Measurements from ENCODE around the gene EMILIN2. TPM values are rescaled to one million over a fixed set of nuclear protein-coding genes. Genes with fewer than 3 reads are reported as not detected.
"Not testable (repeated sequence)": the region's sequence is repeated elsewhere in the genome, so short reads cannot be mapped to it uniquely, and the experiment has no call there.

EMILIN2 gene
- total RNA-seq, 1 experiment from 2014 or later = 11.7 TPM

DNA sequence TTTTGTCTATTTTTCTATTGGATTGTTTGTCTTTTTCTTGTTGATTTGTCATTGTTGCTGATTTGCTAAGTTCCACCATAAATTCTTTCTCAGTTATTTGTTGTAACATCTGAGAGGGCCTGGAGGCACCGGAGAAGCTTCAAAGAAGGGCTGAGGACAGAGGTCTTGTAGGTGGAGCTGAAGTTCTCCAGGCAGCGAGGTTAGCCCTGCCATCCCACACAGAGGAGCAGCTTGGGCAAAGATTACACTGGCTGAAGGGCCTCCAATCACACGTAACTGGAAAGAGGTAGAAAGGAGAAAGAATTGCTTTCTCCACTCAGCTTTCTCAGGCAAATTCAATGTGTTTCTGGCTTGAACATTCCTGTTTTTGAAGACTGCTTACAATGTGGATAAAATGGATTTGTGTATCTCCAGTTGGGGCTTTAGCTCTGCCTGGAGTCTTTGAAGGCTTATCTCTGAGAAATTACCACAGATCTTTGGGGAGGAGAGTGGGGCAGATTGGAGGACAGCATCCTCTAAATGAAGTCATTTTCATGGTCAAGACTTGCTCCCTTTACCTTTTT lies 21.1 kb upstream of the EMILIN2 start:
- no peak overlapping the region for H3K27ac Mint-ChIP-seq
- no peak for TF ChIP-seq NR1H2 (CRISPR knock-in tag; IDR thresholded peaks at IDR 0.05)
- TF ChIP-seq ZNF317 (CRISPR knock-in tag; IDR thresholded peaks at IDR 0.05; ENCODE audit: borderline replicate concordance, low read depth) = no peak
- TF ChIP-seq TEAD4 (CRISPR knock-in tag; IDR thresholded peaks at IDR 0.05) = no peak
- TF ChIP-seq, protein P1, sequence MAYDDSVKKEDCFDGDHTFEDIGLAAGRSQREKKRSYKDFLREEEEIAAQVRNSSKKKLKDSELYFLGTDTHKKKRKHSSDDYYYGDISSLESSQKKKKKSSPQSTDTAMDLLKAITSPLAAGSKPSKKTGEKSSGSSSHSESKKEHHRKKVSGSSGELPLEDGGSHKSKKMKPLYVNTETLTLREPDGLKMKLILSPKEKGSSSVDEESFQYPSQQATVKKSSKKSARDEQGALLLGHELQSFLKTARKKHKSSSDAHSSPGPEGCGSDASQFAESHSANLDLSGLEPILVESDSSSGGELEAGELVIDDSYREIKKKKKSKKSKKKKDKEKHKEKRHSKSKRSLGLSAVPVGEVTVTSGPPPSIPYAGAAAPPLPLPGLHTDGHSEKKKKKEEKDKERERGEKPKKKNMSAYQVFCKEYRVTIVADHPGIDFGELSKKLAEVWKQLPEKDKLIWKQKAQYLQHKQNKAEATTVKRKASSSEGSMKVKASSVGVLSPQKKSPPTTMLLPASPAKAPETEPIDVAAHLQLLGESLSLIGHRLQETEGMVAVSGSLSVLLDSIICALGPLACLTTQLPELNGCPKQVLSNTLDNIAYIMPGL (CRISPR knock-in tag; IDR thresholded peaks at IDR 0.05) = no peak
- TF ChIP-seq PRRX2 (CRISPR knock-in tag; IDR thresholded peaks at IDR 0.05) = no peak
- no peak for TF ChIP-seq CREM (CRISPR knock-in tag; IDR thresholded peaks at IDR 0.05)
- TF ChIP-seq, protein P2, sequence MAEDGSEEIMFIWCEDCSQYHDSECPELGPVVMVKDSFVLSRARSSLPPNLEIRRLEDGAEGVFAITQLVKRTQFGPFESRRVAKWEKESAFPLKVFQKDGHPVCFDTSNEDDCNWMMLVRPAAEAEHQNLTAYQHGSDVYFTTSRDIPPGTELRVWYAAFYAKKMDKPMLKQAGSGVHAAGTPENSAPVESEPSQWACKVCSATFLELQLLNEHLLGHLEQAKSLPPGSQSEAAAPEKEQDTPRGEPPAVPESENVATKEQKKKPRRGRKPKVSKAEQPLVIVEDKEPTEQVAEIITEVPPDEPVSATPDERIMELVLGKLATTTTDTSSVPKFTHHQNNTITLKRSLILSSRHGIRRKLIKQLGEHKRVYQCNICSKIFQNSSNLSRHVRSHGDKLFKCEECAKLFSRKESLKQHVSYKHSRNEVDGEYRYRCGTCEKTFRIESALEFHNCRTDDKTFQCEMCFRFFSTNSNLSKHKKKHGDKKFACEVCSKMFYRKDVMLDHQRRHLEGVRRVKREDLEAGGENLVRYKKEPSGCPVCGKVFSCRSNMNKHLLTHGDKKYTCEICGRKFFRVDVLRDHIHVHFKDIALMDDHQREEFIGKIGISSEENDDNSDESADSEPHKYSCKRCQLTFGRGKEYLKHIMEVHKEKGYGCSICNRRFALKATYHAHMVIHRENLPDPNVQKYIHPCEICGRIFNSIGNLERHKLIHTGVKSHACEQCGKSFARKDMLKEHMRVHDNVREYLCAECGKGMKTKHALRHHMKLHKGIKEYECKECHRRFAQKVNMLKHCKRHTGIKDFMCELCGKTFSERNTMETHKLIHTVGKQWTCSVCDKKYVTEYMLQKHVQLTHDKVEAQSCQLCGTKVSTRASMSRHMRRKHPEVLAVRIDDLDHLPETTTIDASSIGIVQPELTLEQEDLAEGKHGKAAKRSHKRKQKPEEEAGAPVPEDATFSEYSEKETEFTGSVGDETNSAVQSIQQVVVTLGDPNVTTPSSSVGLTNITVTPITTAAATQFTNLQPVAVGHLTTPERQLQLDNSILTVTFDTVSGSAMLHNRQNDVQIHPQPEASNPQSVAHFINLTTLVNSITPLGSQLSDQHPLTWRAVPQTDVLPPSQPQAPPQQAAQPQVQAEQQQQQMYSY (CRISPR knock-in tag; IDR thresholded peaks at IDR 0.05) = no peak
- no peak for TF ChIP-seq ZNF416 (CRISPR knock-in tag; IDR thresholded peaks at IDR 0.05)
- TF ChIP-seq, protein P3, sequence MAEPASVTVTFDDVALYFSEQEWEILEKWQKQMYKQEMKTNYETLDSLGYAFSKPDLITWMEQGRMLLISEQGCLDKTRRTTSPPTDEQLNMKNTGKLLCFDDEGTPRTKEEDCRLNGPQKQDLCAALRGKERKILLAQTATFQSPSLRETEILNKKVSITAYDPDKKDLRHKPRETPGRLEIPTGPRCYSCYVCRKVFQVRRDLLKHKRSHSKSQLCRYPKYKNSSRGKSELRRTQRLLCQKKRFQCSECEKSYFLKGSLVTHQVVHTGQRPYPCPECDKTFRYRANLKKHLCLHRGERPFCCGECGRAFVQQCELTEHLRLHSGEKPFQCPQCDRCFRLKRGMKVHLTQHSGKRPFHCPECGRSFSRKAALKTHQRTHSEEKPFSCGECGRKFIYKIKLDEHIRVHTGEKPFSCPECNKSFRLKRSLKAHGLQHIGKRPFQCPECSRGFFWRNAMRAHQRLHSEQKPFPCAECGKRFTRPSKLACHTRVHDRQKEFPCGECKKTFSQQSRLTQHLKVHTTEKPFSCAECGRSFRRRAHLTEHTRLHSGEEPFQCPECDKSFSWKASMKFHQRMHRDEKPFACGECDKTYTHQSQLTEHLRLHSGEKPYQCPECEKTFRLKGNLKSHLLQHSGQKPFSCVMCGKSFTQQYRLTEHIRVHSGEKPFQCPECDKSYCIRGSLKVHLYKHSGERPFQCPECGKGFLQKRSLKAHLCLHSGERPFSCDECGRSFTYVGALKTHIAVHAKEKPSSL (CRISPR knock-in tag; conservative IDR thresholded peaks at IDR 0.05) = no peak
- TF ChIP-seq EMX1 (CRISPR knock-in tag; IDR thresholded peaks at IDR 0.05) = no peak
- ChIA-PET CTCF (no interaction called here), POLR2A (no interaction called here)
- H3K4me1 Mint-ChIP-seq = peaks cover 7% of the 10 kb centered on the region
- peaks cover 4% of the 10 kb centered on the region for H3K9me3 Mint-ChIP-seq
- ATAC-seq = no peak
- DNase-seq (ENCODE audit: low spot score) = no peak
- H3K4me3 Mint-ChIP-seq = no peak overlapping the region
- H3K27me3 Mint-ChIP-seq (ENCODE audit: low read depth) = no peaks in the 10 kb centered on the region
- no peaks in the 10 kb centered on the region for H3K36me3 Mint-ChIP-seq

DNA sequence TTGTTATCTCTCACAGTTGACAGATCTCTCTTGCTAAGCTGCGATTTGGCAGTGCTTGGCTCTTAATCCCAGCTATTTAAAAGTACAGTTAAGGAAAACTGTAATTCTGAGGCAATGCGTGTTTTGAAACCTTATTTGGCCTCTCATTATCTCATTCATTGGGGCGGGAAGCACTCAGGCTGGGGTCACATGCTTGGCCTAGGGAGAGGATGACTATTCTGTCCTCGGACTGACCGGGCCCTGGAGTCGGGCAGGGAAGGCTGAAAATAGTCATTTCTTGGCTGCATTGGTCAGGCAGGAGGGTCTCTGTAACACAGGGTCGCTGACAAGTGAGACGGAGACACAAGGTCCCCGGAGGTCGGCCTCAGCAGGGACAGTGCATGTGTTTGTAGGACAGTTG lies 20.2 kb upstream of the EMILIN2 start:
- Mint-ChIP-seq H3K27ac (peak overlapping the region; percentile 8; the same call in 1 of the 2 replicates), H3K27me3 (ENCODE audit: low read depth) (no peaks in the 10 kb centered on the region), H3K4me1 (peaks cover 7% of the 10 kb centered on the region)

DNA sequence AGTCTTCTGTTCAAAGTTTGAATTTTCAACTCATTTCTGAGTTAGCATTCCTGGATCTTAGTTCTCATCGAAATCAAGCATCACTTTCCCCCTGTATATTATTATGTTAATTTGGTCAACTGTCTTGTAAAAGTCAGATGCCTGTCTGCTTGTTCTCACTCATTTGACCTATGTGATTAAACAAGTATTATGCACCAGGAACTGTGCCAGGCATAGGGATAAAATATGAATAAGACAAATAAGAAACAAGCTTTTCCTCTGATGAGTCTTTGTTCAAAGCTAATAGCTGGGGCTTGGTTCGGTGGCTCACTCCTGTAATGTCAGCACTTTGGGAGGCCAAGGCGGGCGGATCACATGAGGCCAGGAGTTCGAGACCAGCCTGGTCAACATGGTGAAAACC lies 19.7 kb upstream of the EMILIN2 start:
- peaks cover 4% of the 10 kb centered on the region for H3K9me3 Mint-ChIP-seq

More for the DNA sequence above, 20.2 kb upstream of the EMILIN2 start:
- H3K9me3 Mint-ChIP-seq = peaks cover 4% of the 10 kb centered on the region
- TF ChIP-seq NFATC4 (CRISPR knock-in tag; IDR thresholded peaks at IDR 0.05) = no peak
- no peak overlapping the region for H3K4me3 Mint-ChIP-seq
- ChIA-PET POLR2A (no interaction called here), CTCF (no interaction called here)
- no peaks in the 10 kb centered on the region for H3K36me3 Mint-ChIP-seq
- ATAC-seq (peak; percentile 41), DNase-seq (ENCODE audit: low spot score) (no peak)

DNA sequence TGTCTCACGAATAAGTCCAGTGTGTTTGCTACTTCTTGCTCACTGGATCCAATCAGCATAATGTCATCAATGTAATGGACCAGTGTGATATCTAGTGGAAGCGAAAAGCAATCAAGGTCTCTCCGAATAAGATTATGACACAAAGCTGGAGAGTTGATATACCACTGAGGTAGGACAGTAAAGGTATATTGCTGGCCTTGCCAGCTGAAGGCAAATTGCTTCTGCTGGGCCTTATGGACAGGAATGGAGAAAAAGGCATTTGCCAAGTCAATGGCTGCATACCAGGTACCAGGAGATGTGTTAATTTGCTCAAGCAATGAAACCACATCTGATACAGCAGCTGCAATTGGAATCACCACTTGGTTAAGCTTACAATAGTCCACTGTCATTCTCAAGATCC lies 10.7 kb upstream of the EMILIN2 start:
- H3K4me3 Mint-ChIP-seq; CTCF ChIA-PET; H3K27ac Mint-ChIP-seq; H3K27me3 Mint-ChIP-seq (ENCODE audit: low read depth); H3K4me1 Mint-ChIP-seq; H3K36me3 Mint-ChIP-seq; DNase-seq (ENCODE audit: low spot score); POLR2A ChIA-PET; ATAC-seq: not testable (repeated sequence)
- H3K9me3 Mint-ChIP-seq = peaks cover 17% of the 10 kb centered on the region

More for the DNA sequence above, 19.7 kb upstream of the EMILIN2 start:
- CTCF ChIA-PET = no interaction called here
- Mint-ChIP-seq H3K4me3 (no peak overlapping the region), H3K4me1 (peaks cover 7% of the 10 kb centered on the region), H3K27me3 (ENCODE audit: low read depth) (no peaks in the 10 kb centered on the region), H3K27ac (no peak overlapping the region), H3K36me3 (no peaks in the 10 kb centered on the region)
- DNase-seq (ENCODE audit: low spot score) = no peak
- POLR2A ChIA-PET = no interaction called here
- TF ChIP-seq SOX15 (CRISPR knock-in tag; IDR thresholded peaks at IDR 0.05) (no peak), FOXJ3 (CRISPR knock-in tag; IDR thresholded peaks at IDR 0.05; ENCODE audit: borderline replicate concordance) (no peak), ZBTB21 (CRISPR knock-in tag; IDR thresholded peaks at IDR 0.05; ENCODE audit: borderline replicate concordance) (no peak), SMAD4 (CRISPR knock-in tag; IDR thresholded peaks at IDR 0.05) (no peak), NFYB (CRISPR knock-in tag; conservative IDR thresholded peaks at IDR 0.05; ENCODE audit: low read depth) (no peak), NR1H2 (CRISPR knock-in tag; IDR thresholded peaks at IDR 0.05) (no peak)
- TF ChIP-seq, protein P4, sequence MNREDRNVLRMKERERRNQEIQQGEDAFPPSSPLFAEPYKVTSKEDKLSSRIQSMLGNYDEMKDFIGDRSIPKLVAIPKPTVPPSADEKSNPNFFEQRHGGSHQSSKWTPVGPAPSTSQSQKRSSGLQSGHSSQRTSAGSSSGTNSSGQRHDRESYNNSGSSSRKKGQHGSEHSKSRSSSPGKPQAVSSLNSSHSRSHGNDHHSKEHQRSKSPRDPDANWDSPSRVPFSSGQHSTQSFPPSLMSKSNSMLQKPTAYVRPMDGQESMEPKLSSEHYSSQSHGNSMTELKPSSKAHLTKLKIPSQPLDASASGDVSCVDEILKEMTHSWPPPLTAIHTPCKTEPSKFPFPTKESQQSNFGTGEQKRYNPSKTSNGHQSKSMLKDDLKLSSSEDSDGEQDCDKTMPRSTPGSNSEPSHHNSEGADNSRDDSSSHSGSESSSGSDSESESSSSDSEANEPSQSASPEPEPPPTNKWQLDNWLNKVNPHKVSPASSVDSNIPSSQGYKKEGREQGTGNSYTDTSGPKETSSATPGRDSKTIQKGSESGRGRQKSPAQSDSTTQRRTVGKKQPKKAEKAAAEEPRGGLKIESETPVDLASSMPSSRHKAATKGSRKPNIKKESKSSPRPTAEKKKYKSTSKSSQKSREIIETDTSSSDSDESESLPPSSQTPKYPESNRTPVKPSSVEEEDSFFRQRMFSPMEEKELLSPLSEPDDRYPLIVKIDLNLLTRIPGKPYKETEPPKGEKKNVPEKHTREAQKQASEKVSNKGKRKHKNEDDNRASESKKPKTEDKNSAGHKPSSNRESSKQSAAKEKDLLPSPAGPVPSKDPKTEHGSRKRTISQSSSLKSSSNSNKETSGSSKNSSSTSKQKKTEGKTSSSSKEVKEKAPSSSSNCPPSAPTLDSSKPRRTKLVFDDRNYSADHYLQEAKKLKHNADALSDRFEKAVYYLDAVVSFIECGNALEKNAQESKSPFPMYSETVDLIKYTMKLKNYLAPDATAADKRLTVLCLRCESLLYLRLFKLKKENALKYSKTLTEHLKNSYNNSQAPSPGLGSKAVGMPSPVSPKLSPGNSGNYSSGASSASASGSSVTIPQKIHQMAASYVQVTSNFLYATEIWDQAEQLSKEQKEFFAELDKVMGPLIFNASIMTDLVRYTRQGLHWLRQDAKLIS (CRISPR knock-in tag; IDR thresholded peaks at IDR 0.05; ENCODE audit: borderline replicate concordance) = no peak
- no peak for ATAC-seq

All from WTC11 (cell line).